Stimulated activated CD4-positive, alpha-beta T cell treated with anti-CD3 and anti-CD28 coated beads, Interleukin-12 subunit alpha, Interleukin-12 subunit beta, amount 100 ng/mL, for 48 hours (primary cell): Measurements from ENCODE around the gene NOTCH1.

ENCODE experiments used
- DNase-seq, 3 donors: peaks; one replicate each; pipeline ENCODE4 v3.0.0-alpha.2; 2020; ENCODE audit warnings: low read depth in 2 of 3, low spot score in 1 of 3

The NOTCH1 gene

GRCh38 chr9:136470356-136470755 lies 75.5 kb downstream of the NOTCH1 start:
- no peak for DNase-seq

- no peak for DNase-seq
Observed at GRCh38 chr9:136467766-136468165, 78.1 kb downstream of the NOTCH1 start.

- DNase-seq: no peak
Observed at GRCh38 chr9:136466155-136466541, 79.7 kb downstream of the NOTCH1 start.

- DNase-seq: no peak
Observed at GRCh38 chr9:136465500-136466154, 80.2 kb downstream of the NOTCH1 start.

GRCh38 chr9:136464241-136464640 lies 81.6 kb downstream of the NOTCH1 start:
- DNase-seq: no peak

- DNase-seq: no peak
Observed at GRCh38 chr9:136463578-136463977, 82.3 kb downstream of the NOTCH1 start.

GRCh38 chr9:136462664-136463063 lies 83.2 kb downstream of the NOTCH1 start:
- no peak for DNase-seq

- DNase-seq: no peak
Observed at GRCh38 chr9:136460772-136461325, 85.0 kb downstream of the NOTCH1 start.

GRCh38 chr9:136459425-136459824 lies 86.4 kb downstream of the NOTCH1 start:
- DNase-seq: no peak

GRCh38 chr9:136457326-136457725 lies 88.5 kb downstream of the NOTCH1 start:
- DNase-seq: no peak

- no peak for DNase-seq
Observed at GRCh38 chr9:136456258-136456657, 89.6 kb downstream of the NOTCH1 start.

- DNase-seq: no peak
Observed at GRCh38 chr9:136455043-136456002, 90.5 kb downstream of the NOTCH1 start.

GRCh38 chr9:136454026-136454796 lies 91.6 kb downstream of the NOTCH1 start:
- DNase-seq: no peak

GRCh38 chr9:136453326-136453725 lies 92.5 kb downstream of the NOTCH1 start:
- no peak for DNase-seq

GRCh38 chr9:136451221-136451877 lies 94.5 kb downstream of the NOTCH1 start:
- DNase-seq: no peak

- no peak for DNase-seq
Observed at GRCh38 chr9:136448655-136449054, 97.2 kb downstream of the NOTCH1 start.

- DNase-seq: no peak
Observed at GRCh38 chr9:136447173-136447778, 98.6 kb downstream of the NOTCH1 start.

- no peak for DNase-seq
Observed at GRCh38 chr9:136445799-136446198, 100.0 kb downstream of the NOTCH1 start.
